NCI-H128 (cell line): Measurements from ENCODE around the gene MRPS23.

Source experiments
- DNase-seq: peaks from one replicate; lab custom pipeline; 2025; ENCODE audit not compliant: unreplicated experiment; lab: John Stamatoyannopoulos, UW

MRPS23 gene

GRCh38 chr17:57879437-57880085 is 29.7 kb upstream of the MRPS23 start:
- no peak for DNase-seq

- DNase-seq: no peak
These were observed 28.0 kb upstream of the MRPS23 start for GRCh38 chr17:57877803-57878377.

GRCh38 chr17:57876866-57877237 is 27.0 kb upstream of the MRPS23 start:
- no peak for DNase-seq

GRCh38 chr17:57876023-57876865 is 26.4 kb upstream of the MRPS23 start:
- DNase-seq: no peak

GRCh38 chr17:57875290-57876022 is 25.6 kb upstream of the MRPS23 start:
- DNase-seq: no peak

GRCh38 chr17:57874434-57875289 is 24.8 kb upstream of the MRPS23 start:
- DNase-seq: no peak

- no peak for DNase-seq
These were observed 24.2 kb upstream of the MRPS23 start for GRCh38 chr17:57874058-57874419.

GRCh38 chr17:57873261-57874057 is 23.6 kb upstream of the MRPS23 start:
- DNase-seq: no peak

- no peak for DNase-seq
These were observed 22.7 kb upstream of the MRPS23 start for GRCh38 chr17:57872536-57872935.

GRCh38 chr17:57871863-57872262 is 22.0 kb upstream of the MRPS23 start:
- DNase-seq: no peak

- no peak for DNase-seq
These were observed 21.3 kb upstream of the MRPS23 start for GRCh38 chr17:57871155-57871554.

- DNase-seq: no peak
These were observed 20.4 kb upstream of the MRPS23 start for GRCh38 chr17:57870283-57870635.

- DNase-seq: no peak
These were observed 19.9 kb upstream of the MRPS23 start for GRCh38 chr17:57869617-57870282.

- DNase-seq: no peak
These were observed 19.2 kb upstream of the MRPS23 start for GRCh38 chr17:57868910-57869616.

GRCh38 chr17:57868007-57868909 is 18.4 kb upstream of the MRPS23 start:
- no peak for DNase-seq

- DNase-seq: no peak
These were observed 17.3 kb upstream of the MRPS23 start for GRCh38 chr17:57867126-57867525.

GRCh38 chr17:57866723-57867122 is 16.9 kb upstream of the MRPS23 start:
- DNase-seq: no peak

- DNase-seq: no peak
These were observed 16.5 kb upstream of the MRPS23 start for GRCh38 chr17:57866319-57866718.
